ENCODE results near the gene THUMPD3.
A peak's percentile ranks its signal among the peaks of the same experiment; 100 is the strongest.

The THUMPD3 gene

GRCh38 chr3:9412293-9412692 lies 49.4 kb downstream of the THUMPD3 start:
- Histone ChIP-seq H3K4me1 (ENCODE audit: control insufficient read depth in 5 of 5, insufficient read depth in 5 of 5, low read length in 5 of 5) (peaks cover 0 to 64% (median 50%) of the 10 kb centered on the region in 5 donors), H3K27ac (ENCODE audit: low read depth, low read length) (no peak overlapping the region)

GRCh38 chr3:9414826-9415225 lies 52.0 kb downstream of the THUMPD3 start:
- H3K27me3 ChIP-seq (ENCODE audit: control insufficient read depth in 5 of 5, insufficient read depth in 4 of 5, low read length in 5 of 5): no peaks in the 10 kb centered on the region
- H3K9ac ChIP-seq (ENCODE audit: low read length in 5 of 5): no peak overlapping the region
- peaks cover 0 to 54% (median 42%) of the 10 kb centered on the region in 5 donors for H3K4me1 ChIP-seq (ENCODE audit: control insufficient read depth in 5 of 5, insufficient read depth in 5 of 5, low read length in 5 of 5)
- peak overlapping the region; percentile 23 for H3K27ac ChIP-seq (ENCODE audit: low read depth, low read length)
- H3K9me3 ChIP-seq (ENCODE audit: control insufficient read depth in 5 of 5, low read length in 5 of 5): no peaks in the 10 kb centered on the region
- no peak overlapping the region for H3K4me3 ChIP-seq (ENCODE audit: low read depth in 1 of 5, low read length in 5 of 5)
- H3K36me3 ChIP-seq (ENCODE audit: control insufficient read depth in 5 of 5, insufficient read depth in 5 of 5, low read length in 5 of 5): peaks cover 0 to 7% (median 3%) of the 10 kb centered on the region in 5 donors

More at GRCh38 chr3:9412293-9412692, 49.4 kb downstream of the THUMPD3 start:
- H3K36me3 ChIP-seq (ENCODE audit: control insufficient read depth in 5 of 5, insufficient read depth in 5 of 5, low read length in 5 of 5): peaks cover 0 to 7% (median 3%) of the 10 kb centered on the region in 5 donors
- no peak overlapping the region for H3K4me3 ChIP-seq (ENCODE audit: low read depth in 1 of 5, low read length in 5 of 5)
- H3K27me3 ChIP-seq (ENCODE audit: control insufficient read depth in 5 of 5, insufficient read depth in 4 of 5, low read length in 5 of 5): no peaks in the 10 kb centered on the region
- H3K9me3 ChIP-seq (ENCODE audit: control insufficient read depth in 5 of 5, low read length in 5 of 5): no peaks in the 10 kb centered on the region
- no peak overlapping the region for H3K9ac ChIP-seq (ENCODE audit: low read length in 5 of 5)

DNA sequence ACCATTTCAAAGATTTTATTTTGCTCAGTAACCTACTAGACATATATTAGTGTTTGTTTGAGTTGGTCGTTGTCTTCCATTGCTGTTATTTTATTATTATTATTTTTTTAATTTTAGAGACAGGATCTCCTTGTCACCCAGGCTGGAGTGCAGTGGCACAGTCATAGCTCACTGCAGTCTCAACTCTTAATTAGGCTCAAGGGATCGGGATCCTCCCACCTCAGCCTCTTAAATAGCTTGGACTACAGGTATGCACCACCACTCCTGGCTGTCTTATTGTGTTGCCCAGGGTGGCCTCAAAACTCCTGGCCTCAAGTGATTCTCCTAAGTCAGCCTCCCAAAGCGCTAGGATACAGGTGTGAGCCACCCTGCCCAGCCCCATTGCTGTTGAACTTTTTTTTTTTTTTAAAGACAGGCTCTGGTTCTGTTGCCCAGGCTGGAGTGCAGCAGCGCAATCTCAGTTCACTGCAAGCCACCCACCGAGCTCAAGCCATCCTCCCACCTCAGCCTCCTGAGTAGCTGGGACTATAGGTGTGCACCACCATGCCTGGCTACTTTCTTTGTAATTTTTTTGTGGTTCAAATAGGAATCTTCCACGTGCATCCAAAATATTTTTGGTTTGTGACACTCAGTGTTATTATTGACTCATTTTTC lies 52.8 kb downstream of the THUMPD3 start:
- peak overlapping the region; percentile 55 for H3K27ac ChIP-seq (ENCODE audit: low read depth, low read length)
- no peaks in the 10 kb centered on the region for H3K27me3 ChIP-seq (ENCODE audit: control insufficient read depth in 5 of 5, insufficient read depth in 4 of 5, low read length in 5 of 5)
- no peaks in the 10 kb centered on the region for H3K9me3 ChIP-seq (ENCODE audit: control insufficient read depth in 5 of 5, low read length in 5 of 5)
- no peak overlapping the region for H3K4me3 ChIP-seq (ENCODE audit: low read depth in 1 of 5, low read length in 5 of 5)
- peaks cover 0 to 7% (median 3%) of the 10 kb centered on the region in 5 donors for H3K36me3 ChIP-seq (ENCODE audit: control insufficient read depth in 5 of 5, insufficient read depth in 5 of 5, low read length in 5 of 5)
- peaks cover 0 to 49% (median 38%) of the 10 kb centered on the region in 5 donors for H3K4me1 ChIP-seq (ENCODE audit: control insufficient read depth in 5 of 5, insufficient read depth in 5 of 5, low read length in 5 of 5)
- no peak overlapping the region for H3K9ac ChIP-seq (ENCODE audit: low read length in 5 of 5)

DNA sequence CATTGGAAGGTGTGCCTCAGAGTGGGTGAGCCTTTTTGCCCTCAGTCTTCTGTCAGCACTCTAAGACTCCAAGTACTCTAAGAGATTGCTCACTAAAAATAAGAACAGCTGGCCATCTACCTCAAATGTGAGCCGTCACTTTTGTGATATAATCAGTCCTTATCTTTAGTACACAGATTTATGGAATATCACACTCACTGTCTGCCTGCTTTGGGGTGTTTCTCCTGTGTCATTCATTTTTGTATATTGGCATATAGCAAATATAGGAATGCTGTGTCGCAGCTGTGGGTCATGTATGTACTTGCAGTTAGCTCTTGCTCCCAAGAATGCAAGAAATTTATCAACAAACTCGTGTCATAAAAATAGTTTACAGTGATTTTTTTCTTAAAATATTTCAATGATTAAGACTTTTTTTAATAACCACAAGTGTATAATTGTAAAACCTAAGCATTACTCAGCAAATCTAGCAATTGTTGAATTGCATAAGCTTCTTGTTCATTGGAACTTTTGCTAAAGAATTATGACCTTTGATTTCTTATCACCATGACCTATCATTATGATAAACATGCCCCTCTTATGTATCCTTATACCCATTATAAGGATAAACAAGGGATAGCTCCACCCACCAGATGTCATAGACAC lies 53.4 kb downstream of the THUMPD3 start:
- peaks cover 0 to 7% (median 3%) of the 10 kb centered on the region in 5 donors for H3K36me3 ChIP-seq (ENCODE audit: control insufficient read depth in 5 of 5, insufficient read depth in 5 of 5, low read length in 5 of 5)
- H3K27ac ChIP-seq (ENCODE audit: low read depth, low read length): peak overlapping the region; percentile 55
- no peaks in the 10 kb centered on the region for H3K27me3 ChIP-seq (ENCODE audit: control insufficient read depth in 5 of 5, insufficient read depth in 4 of 5, low read length in 5 of 5)
- H3K9me3 ChIP-seq (ENCODE audit: control insufficient read depth in 5 of 5, low read length in 5 of 5): no peaks in the 10 kb centered on the region
- no peak overlapping the region for H3K4me3 ChIP-seq (ENCODE audit: low read depth in 1 of 5, low read length in 5 of 5)
- H3K9ac ChIP-seq (ENCODE audit: low read length in 5 of 5): no peak overlapping the region
- peaks cover 0 to 46% (median 32%) of the 10 kb centered on the region in 5 donors for H3K4me1 ChIP-seq (ENCODE audit: control insufficient read depth in 5 of 5, insufficient read depth in 5 of 5, low read length in 5 of 5)

DNA sequence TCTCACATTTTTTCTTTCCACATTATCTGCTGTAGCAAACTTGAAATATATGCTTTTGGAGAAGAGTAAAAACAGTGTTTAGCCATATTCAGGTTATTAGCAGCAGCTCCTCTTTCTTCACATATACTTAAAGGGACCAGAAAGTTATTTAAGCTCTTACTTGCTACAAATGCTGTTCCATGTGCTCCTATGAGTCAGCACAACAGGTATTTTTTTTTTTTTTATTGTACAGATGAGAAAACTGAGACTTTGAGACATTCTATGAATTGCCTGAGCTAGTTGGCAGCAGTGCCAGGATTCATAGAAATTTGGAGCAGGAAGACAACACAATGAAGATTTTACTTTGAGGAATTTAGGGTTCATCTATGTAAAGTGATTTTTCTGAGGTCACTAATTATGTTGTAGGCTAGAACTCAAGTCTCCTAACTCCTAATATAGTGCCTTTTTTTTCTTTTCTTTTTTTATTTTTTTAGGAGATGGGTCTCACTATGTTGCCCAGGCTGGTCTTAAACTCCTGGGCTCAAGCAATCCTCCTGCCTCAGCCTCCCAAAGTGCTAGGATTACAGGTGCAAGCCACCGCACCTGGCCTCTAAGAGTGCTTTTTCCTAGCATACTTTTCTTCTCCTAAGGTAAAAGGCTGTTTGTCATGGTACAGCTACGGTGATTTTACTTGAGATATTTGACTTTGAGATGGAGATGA lies 58.1 kb downstream of the THUMPD3 start:
- Histone ChIP-seq H3K36me3 (ENCODE audit: control insufficient read depth in 5 of 5, insufficient read depth in 5 of 5, low read length in 5 of 5) (peaks cover 0 to 9% (median 2%) of the 10 kb centered on the region in 5 donors), H3K4me3 (ENCODE audit: low read depth in 1 of 5, low read length in 5 of 5) (no peak overlapping the region), H3K27ac (ENCODE audit: low read depth, low read length) (no peak overlapping the region), H3K9me3 (ENCODE audit: control insufficient read depth in 5 of 5, low read length in 5 of 5) (no peaks in the 10 kb centered on the region), H3K9ac (ENCODE audit: low read length in 5 of 5) (no peak overlapping the region), H3K4me1 (ENCODE audit: control insufficient read depth in 5 of 5, insufficient read depth in 5 of 5, low read length in 5 of 5) (peaks cover 0 to 29% (median 21%) of the 10 kb centered on the region in 5 donors), H3K27me3 (ENCODE audit: control insufficient read depth in 5 of 5, insufficient read depth in 4 of 5, low read length in 5 of 5) (no peaks in the 10 kb centered on the region)

DNA sequence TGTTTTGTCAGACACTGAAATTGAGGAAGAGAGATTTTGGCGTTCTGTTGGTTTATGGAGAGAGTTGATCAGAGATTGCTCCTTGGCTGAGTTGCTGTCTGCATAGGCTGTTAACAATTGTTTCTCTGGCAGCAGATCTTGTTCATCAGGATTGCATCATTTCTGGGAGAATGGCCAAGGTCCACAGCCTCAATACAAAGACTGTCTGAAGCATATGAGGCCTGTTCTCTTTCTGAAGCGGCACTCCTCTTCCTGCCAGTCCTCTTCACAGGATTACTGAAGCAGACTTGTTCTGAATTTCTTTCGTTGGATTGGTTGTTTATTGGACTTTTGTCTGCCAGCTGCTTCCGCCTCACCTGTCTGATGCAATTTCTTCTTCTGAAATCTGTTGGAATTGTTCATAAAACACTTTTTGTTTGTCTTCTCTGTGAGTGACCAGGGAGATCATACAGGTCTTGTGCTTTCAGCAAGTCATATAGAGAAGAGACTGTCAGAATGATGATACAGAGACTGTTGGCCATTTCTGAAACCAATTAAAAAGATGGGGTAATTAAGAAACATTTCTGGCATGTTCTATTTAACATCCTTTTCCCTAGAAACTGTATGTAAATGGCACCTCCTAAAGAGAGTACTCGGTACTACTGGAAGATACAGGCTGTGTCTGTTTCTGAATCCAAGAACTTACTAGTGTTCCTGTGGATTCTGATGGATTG lies 60.0 kb downstream of the THUMPD3 start:
- Histone ChIP-seq H3K27me3 (ENCODE audit: control insufficient read depth in 5 of 5, insufficient read depth in 4 of 5, low read length in 5 of 5) (no peaks in the 10 kb centered on the region), H3K4me1 (ENCODE audit: control insufficient read depth in 5 of 5, insufficient read depth in 5 of 5, low read length in 5 of 5) (peaks cover 0 to 20% (median 14%) of the 10 kb centered on the region in 5 donors), H3K9ac (ENCODE audit: low read length in 5 of 5) (peak overlapping the region in 4 of 5 donors; percentile 30 to 74 (median 43)), H3K4me3 (ENCODE audit: low read depth in 1 of 5, low read length in 5 of 5) (peak overlapping the region in 1 of 5 donors; percentile 25), H3K36me3 (ENCODE audit: control insufficient read depth in 5 of 5, insufficient read depth in 5 of 5, low read length in 5 of 5) (peaks cover 5 to 20% (median 12%) of the 10 kb centered on the region in 5 donors), H3K9me3 (ENCODE audit: control insufficient read depth in 5 of 5, low read length in 5 of 5) (no peaks in the 10 kb centered on the region), H3K27ac (ENCODE audit: low read depth, low read length) (peak overlapping the region; percentile 83)

DNA sequence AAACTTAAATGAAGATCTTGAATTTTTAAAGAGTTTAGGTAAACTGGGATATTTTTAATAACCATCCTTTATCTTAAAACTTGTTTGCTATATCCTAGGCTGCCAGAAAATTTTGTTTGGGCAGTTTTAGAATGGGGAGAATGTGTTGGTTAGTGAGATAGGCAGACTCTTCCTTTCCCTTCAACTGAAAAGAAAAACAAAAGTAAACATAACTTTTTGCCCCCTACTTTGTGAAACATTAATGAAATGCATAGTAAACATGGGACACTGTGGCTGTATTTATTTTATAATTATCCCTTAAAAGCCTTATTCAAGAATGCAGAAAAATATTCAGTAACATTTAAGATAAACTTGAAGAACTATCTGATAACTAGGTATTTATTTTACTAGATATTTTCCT lies 65.6 kb downstream of the THUMPD3 start:
- H3K4me3 ChIP-seq (ENCODE audit: low read depth in 1 of 5, low read length in 5 of 5): no peak overlapping the region
- no peaks in the 10 kb centered on the region for H3K27me3 ChIP-seq (ENCODE audit: control insufficient read depth in 5 of 5, insufficient read depth in 4 of 5, low read length in 5 of 5)
- peaks cover 56 to 70% (median 58%) of the 10 kb centered on the region in 5 donors for H3K36me3 ChIP-seq (ENCODE audit: control insufficient read depth in 5 of 5, insufficient read depth in 5 of 5, low read length in 5 of 5)
- H3K9ac ChIP-seq (ENCODE audit: low read length in 5 of 5): no peak overlapping the region
- no peak overlapping the region for H3K27ac ChIP-seq (ENCODE audit: low read depth, low read length)
- H3K9me3 ChIP-seq (ENCODE audit: control insufficient read depth in 5 of 5, low read length in 5 of 5): no peaks in the 10 kb centered on the region
- peaks cover 0 to 5% (median 2%) of the 10 kb centered on the region in 5 donors for H3K4me1 ChIP-seq (ENCODE audit: control insufficient read depth in 5 of 5, insufficient read depth in 5 of 5, low read length in 5 of 5)

DNA sequence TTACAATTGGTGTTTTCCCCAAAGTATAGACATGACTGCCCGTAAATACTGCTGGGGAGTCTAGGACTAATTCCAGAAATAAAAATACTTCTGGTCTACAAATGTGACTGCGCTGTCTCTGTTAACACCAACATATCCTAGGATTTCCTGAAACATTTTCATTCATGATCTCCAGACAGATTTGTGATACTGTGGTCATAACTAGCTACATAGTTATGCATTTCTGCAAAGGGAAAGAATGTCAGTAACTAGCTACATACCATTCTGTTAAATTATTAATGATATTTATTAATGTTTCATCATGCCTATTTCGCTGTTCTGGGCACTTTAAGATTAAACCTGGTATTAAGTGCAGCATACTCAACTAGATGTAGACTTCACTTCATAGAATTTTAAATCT lies 67.9 kb downstream of the THUMPD3 start:
- H3K9ac ChIP-seq (ENCODE audit: low read length in 5 of 5): no peak overlapping the region
- no peaks in the 10 kb centered on the region for H3K27me3 ChIP-seq (ENCODE audit: control insufficient read depth in 5 of 5, insufficient read depth in 4 of 5, low read length in 5 of 5)
- H3K27ac ChIP-seq (ENCODE audit: low read depth, low read length): no peak overlapping the region
- no peaks in the 10 kb centered on the region for H3K4me1 ChIP-seq (ENCODE audit: control insufficient read depth in 5 of 5, insufficient read depth in 5 of 5, low read length in 5 of 5)
- H3K36me3 ChIP-seq (ENCODE audit: control insufficient read depth in 5 of 5, insufficient read depth in 5 of 5, low read length in 5 of 5): peaks cover 77 to 88% (median 81%) of the 10 kb centered on the region in 5 donors
- H3K4me3 ChIP-seq (ENCODE audit: low read depth in 1 of 5, low read length in 5 of 5): no peak overlapping the region
- H3K9me3 ChIP-seq (ENCODE audit: control insufficient read depth in 5 of 5, low read length in 5 of 5): no peaks in the 10 kb centered on the region

- Histone ChIP-seq H3K4me3 (ENCODE audit: low read depth in 1 of 5, low read length in 5 of 5) (no peak overlapping the region), H3K9ac (ENCODE audit: low read length in 5 of 5) (no peak overlapping the region), H3K27ac (ENCODE audit: low read depth, low read length) (no peak overlapping the region), H3K27me3 (ENCODE audit: control insufficient read depth in 5 of 5, insufficient read depth in 4 of 5, low read length in 5 of 5) (no peaks in the 10 kb centered on the region), H3K36me3 (ENCODE audit: control insufficient read depth in 5 of 5, insufficient read depth in 5 of 5, low read length in 5 of 5) (peaks cover 86 to 98% (median 92%) of the 10 kb centered on the region in 5 donors), H3K4me1 (ENCODE audit: control insufficient read depth in 5 of 5, insufficient read depth in 5 of 5, low read length in 5 of 5) (no peaks in the 10 kb centered on the region), H3K9me3 (ENCODE audit: control insufficient read depth in 5 of 5, low read length in 5 of 5) (no peaks in the 10 kb centered on the region)
These were observed 71.0 kb downstream of the THUMPD3 start for GRCh38 chr3:9433627-9434521.
